Measurements from ENCODE around the gene FES.

DNA sequence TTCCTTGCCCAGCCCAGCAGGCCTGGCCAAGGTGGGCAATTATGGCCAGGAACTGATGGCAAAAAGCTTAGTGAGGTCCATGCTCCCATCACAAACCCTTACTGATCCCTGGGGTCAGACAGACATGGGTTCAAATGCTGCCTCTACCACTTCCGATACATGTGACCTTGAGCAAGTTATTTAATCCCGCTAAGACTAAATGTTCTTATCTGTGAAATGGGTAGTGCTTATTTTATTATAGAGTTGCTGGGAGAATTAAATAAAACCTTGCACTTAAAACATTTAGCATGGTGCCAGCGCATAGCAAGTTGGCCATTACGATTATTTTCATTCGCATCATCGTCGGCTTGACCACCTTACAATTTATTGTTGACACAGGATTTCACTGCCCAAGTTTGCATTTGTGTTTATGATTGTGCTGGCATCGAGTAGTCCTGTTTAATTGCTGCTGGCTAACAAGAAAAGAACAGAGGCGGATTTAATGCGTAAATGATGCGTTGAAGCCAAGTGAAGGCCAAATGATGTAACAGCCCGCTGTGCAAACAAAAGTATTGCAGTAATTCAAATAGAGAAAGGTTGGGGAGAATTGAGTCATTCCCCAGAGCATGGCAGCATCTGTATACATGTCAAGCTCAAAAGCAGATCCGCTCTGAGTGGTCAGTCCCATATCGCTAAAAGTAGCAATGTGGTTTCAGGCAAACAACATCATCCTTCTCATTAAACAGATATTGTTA lies 23.2 kb upstream of the FES start:
- TF ChIP-seq, protein P1, sequence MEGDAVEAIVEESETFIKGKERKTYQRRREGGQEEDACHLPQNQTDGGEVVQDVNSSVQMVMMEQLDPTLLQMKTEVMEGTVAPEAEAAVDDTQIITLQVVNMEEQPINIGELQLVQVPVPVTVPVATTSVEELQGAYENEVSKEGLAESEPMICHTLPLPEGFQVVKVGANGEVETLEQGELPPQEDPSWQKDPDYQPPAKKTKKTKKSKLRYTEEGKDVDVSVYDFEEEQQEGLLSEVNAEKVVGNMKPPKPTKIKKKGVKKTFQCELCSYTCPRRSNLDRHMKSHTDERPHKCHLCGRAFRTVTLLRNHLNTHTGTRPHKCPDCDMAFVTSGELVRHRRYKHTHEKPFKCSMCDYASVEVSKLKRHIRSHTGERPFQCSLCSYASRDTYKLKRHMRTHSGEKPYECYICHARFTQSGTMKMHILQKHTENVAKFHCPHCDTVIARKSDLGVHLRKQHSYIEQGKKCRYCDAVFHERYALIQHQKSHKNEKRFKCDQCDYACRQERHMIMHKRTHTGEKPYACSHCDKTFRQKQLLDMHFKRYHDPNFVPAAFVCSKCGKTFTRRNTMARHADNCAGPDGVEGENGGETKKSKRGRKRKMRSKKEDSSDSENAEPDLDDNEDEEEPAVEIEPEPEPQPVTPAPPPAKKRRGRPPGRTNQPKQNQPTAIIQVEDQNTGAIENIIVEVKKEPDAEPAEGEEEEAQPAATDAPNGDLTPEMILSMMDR (IDR thresholded peaks at IDR 0.05): no peak
- TF ChIP-seq POLR2A (IDR thresholded peaks at IDR 0.05): no peak

Measured in tibial nerve (tissue), 3 donors.